Measurements from ENCODE around the gene GLB1L2.
A peak's percentile ranks its signal among the peaks of the same experiment; 100 is the strongest.

The GLB1L2 gene

DNA sequence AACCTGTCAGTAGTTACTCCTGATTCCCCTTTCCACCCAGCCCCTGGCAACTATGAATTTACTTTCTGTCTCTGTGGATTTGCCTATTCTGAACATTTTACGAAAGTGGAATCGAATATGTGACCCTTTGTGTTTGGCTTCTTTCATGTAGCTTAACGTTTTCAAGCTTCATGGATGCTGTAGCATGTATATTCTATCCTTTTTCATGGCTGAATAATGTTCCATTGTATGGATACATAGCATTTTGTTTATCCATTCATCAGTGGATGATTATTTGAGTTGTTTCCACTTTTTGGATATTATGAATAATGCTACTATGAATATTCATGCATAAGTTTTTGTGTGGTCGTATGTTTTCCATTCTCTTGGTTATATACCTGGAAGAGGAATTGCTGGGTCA lies 9.2 kb upstream of the GLB1L2 start:
- no peak for TF ChIP-seq FOXK2 (IDR thresholded peaks at IDR 0.05)
- no peak for TF ChIP-seq HDGF (IDR thresholded peaks at IDR 0.05; ENCODE audit: borderline replicate concordance)
- no peak for TF ChIP-seq FOXA1 (IDR thresholded peaks at IDR 0.05)
- no peak for TF ChIP-seq SUZ12 (IDR thresholded peaks at IDR 0.05)
- no peak for TF ChIP-seq NFRKB (IDR thresholded peaks at IDR 0.05)
- TF ChIP-seq ZNF384 (IDR thresholded peaks at IDR 0.05) = no peak
- no peak for TF ChIP-seq BHLHE40 (IDR thresholded peaks at IDR 0.05; ENCODE audit: borderline replicate concordance)
- TF ChIP-seq CTBP1 (IDR thresholded peaks at IDR 0.05; ENCODE audit: borderline replicate concordance) = no peak
- no peak for TF ChIP-seq ARNT (IDR thresholded peaks at IDR 0.05)
- TF ChIP-seq SP1 (IDR thresholded peaks at IDR 0.05) = no peak
- CTCF ChIA-PET = interaction anchor here (1.3 kb wide), 1 partner anchor 47 kb away, joined by 3 read pairs; the partner anchor contains the start of gene GLB1L3
- POLR2A ChIA-PET = no interaction called here
- no peak for DNase-seq (ENCODE audit: extremely low spot score)

DNA sequence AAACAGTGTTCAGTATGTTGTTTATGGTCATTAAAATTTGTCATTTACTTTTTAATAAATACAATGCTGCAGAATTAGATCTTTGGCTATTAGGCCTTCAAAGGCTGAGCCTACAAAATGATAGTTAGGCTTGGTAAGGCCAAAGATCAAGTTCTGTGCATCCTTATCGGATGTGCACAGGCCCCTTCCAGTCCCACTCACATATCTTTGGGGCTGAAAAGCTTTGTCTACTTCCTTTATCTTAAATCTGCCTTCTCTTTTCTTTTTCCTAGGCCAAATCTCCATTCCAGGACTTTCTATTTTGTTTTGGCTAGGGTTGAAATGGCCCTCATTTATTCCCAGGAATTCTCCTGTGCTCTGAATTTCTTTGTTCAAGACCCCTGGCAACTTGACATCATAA lies 3.4 kb upstream of the GLB1L2 start:
- DNase-seq (ENCODE audit: extremely low spot score) = no peak
- POLR2A ChIA-PET = no interaction called here
- CTCF ChIA-PET = no interaction called here
- TF ChIP-seq SP1 (IDR thresholded peaks at IDR 0.05) = no peak
- no peak for TF ChIP-seq ARNT (IDR thresholded peaks at IDR 0.05)
- no peak for TF ChIP-seq ELF4 (IDR thresholded peaks at IDR 0.05)
- TF ChIP-seq FOXM1 (IDR thresholded peaks at IDR 0.05; ENCODE audit: borderline replicate concordance) = no peak
- no peak for TF ChIP-seq FOXA1 (IDR thresholded peaks at IDR 0.05)
- no peak for TF ChIP-seq LEF1 (IDR thresholded peaks at IDR 0.05; ENCODE audit: borderline replicate concordance)
- no peak for TF ChIP-seq CTBP1 (IDR thresholded peaks at IDR 0.05; ENCODE audit: borderline replicate concordance)
- TF ChIP-seq NFRKB (IDR thresholded peaks at IDR 0.05) = no peak
- no peak for TF ChIP-seq ZNF384 (IDR thresholded peaks at IDR 0.05)
- no peak for TF ChIP-seq L3MBTL2 (conservative IDR thresholded peaks at IDR 0.05)
- no peak for TF ChIP-seq HDGF (IDR thresholded peaks at IDR 0.05; ENCODE audit: borderline replicate concordance)
- no peak for TF ChIP-seq SUZ12 (IDR thresholded peaks at IDR 0.05)
- TF ChIP-seq TARDBP (IDR thresholded peaks at IDR 0.05) = no peak
- no peak for TF ChIP-seq BHLHE40 (IDR thresholded peaks at IDR 0.05; ENCODE audit: borderline replicate concordance)
- TF ChIP-seq, protein P1, sequence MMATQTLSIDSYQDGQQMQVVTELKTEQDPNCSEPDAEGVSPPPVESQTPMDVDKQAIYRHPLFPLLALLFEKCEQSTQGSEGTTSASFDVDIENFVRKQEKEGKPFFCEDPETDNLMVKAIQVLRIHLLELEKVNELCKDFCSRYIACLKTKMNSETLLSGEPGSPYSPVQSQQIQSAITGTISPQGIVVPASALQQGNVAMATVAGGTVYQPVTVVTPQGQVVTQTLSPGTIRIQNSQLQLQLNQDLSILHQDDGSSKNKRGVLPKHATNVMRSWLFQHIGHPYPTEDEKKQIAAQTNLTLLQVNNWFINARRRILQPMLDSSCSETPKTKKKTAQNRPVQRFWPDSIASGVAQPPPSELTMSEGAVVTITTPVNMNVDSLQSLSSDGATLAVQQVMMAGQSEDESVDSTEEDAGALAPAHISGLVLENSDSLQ (IDR thresholded peaks at IDR 0.05) = no peak
- TF ChIP-seq FOXK2 (IDR thresholded peaks at IDR 0.05) = no peak

DNA sequence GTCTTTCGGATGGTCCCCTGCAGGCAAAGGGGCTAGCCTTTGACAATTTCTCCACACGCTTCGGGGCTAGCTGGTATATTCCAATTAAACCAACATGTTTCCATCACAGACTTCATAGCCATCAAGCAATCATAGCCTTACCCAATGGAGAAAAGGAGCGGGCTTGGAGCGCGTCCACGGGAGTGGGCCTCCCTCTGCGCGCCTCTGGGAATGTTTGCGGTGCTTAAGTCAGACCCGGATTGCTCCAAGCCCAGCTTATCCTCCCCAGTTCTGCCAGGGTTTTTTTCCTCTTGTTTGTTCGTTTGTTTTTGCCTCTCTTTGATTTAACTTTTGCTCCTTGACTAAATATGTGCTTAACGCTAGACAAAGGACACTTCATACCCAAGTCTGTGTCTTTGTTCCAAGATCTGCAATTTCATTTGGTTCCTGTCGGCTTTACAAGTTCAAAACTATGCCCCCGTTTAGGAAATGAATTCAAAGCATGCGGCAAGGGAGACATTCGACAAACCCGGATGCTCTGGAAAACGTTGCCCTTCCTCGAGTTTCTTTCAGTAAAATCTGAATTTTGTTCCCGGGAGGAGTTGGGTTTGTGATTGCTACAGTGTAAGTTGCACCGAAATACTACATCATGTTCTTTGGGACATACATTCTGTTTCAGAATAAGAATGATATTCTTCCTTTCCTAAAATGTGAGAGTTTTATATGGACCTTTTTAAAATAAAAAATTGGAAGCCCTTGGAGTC lies 1.0 kb upstream of the GLB1L2 start:
- ChIA-PET CTCF (no interaction called here), POLR2A (no interaction called here)
- no peak for DNase-seq (ENCODE audit: extremely low spot score)
- TF ChIP-seq FOXK2 (IDR thresholded peaks at IDR 0.05) (no peak), ARNT (IDR thresholded peaks at IDR 0.05) (no peak), CTBP1 (IDR thresholded peaks at IDR 0.05; ENCODE audit: borderline replicate concordance) (no peak), SP1 (IDR thresholded peaks at IDR 0.05) (no peak), FOXM1 (IDR thresholded peaks at IDR 0.05; ENCODE audit: borderline replicate concordance) (no peak), TARDBP (IDR thresholded peaks at IDR 0.05) (no peak), HDGF (IDR thresholded peaks at IDR 0.05; ENCODE audit: borderline replicate concordance) (no peak), ZNF384 (IDR thresholded peaks at IDR 0.05) (no peak), NFRKB (IDR thresholded peaks at IDR 0.05) (no peak), L3MBTL2 (conservative IDR thresholded peaks at IDR 0.05) (no peak), BHLHE40 (IDR thresholded peaks at IDR 0.05; ENCODE audit: borderline replicate concordance) (no peak), ELF4 (IDR thresholded peaks at IDR 0.05) (no peak), FOXA1 (IDR thresholded peaks at IDR 0.05) (no peak), LEF1 (IDR thresholded peaks at IDR 0.05; ENCODE audit: borderline replicate concordance) (no peak), SUZ12 (IDR thresholded peaks at IDR 0.05) (no peak)
- TF ChIP-seq, protein P1 (IDR thresholded peaks at IDR 0.05) = no peak

DNA sequence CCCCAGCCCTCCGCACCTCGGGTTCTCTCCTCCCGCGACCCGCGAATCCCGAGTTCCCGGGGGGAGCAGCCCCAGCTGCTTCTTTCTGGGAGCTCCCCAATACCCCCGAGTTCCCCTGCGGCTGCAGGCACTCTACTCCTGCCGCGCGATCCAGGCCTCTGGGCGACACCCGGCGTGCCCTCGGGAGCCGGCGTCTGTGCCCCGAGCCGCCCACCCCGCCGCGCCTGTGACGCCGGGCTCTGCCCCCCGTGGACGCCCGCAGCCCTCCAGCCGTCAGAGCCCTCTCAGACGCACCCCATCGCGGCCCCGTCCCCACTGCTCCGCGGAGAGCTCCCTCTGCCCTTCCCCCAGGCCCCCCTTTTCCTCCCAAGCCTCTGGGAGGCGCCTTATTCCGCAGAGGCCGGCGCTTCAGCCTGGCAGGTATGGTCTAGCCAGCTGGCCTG lies 422 bp downstream of the GLB1L2 start:
- peak; percentile 49 for DNase-seq (ENCODE audit: extremely low spot score)
- POLR2A ChIA-PET = interaction anchor here (0.6 to 0.9 kb wide), 2 partner anchors 9 to 57 kb away, joined by 3 read pairs; no protein-coding TSS in a partner anchor
- CTCF ChIA-PET = no interaction called here
- TF ChIP-seq FOXM1 (IDR thresholded peaks at IDR 0.05; ENCODE audit: borderline replicate concordance) (no peak), NFRKB (IDR thresholded peaks at IDR 0.05) (no peak), ZNF384 (IDR thresholded peaks at IDR 0.05) (no peak), FOXA1 (IDR thresholded peaks at IDR 0.05) (no peak), CTBP1 (IDR thresholded peaks at IDR 0.05; ENCODE audit: borderline replicate concordance) (no peak), ELF4 (IDR thresholded peaks at IDR 0.05) (no peak), TARDBP (IDR thresholded peaks at IDR 0.05) (no peak), BHLHE40 (IDR thresholded peaks at IDR 0.05; ENCODE audit: borderline replicate concordance) (no peak), LEF1 (IDR thresholded peaks at IDR 0.05; ENCODE audit: borderline replicate concordance) (no peak), L3MBTL2 (conservative IDR thresholded peaks at IDR 0.05) (no peak; the same call in 1 of the 2 replicates), SP1 (IDR thresholded peaks at IDR 0.05) (no peak), SUZ12 (IDR thresholded peaks at IDR 0.05) (no peak), HDGF (IDR thresholded peaks at IDR 0.05; ENCODE audit: borderline replicate concordance) (no peak), FOXK2 (IDR thresholded peaks at IDR 0.05) (no peak), ARNT (IDR thresholded peaks at IDR 0.05) (no peak)
- TF ChIP-seq, protein P1 (IDR thresholded peaks at IDR 0.05) = no peak

DNA sequence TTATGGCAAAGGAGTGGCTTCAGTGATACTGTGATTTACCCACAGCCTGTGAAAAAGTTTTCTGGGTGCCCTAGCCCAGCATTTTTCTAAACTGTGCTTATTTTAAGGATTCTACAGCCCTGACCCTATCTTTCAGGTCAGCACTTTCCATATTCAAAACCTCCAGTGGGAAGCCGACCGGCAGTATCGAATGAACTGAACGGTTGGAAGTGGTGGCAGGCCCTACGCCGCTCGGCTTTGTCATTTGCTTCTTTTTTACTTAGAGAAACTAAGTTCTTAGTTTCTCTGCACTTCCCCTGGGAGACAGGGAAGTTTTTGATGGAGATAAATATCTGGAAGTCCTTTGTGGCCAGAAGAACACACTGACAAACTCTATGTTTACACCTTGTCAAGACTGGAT lies 994 bp downstream of the GLB1L2 start:
- no peak for DNase-seq (ENCODE audit: extremely low spot score)
- no peak for TF ChIP-seq NFRKB (IDR thresholded peaks at IDR 0.05)
- no peak for TF ChIP-seq TARDBP (IDR thresholded peaks at IDR 0.05)
- no peak for TF ChIP-seq FOXA1 (IDR thresholded peaks at IDR 0.05)
- TF ChIP-seq SP1 (IDR thresholded peaks at IDR 0.05) = no peak
- no peak for TF ChIP-seq FOXK2 (IDR thresholded peaks at IDR 0.05)
- no peak for TF ChIP-seq L3MBTL2 (conservative IDR thresholded peaks at IDR 0.05)
- no peak for TF ChIP-seq ZNF384 (IDR thresholded peaks at IDR 0.05)
- no peak for TF ChIP-seq SUZ12 (IDR thresholded peaks at IDR 0.05)
- TF ChIP-seq BHLHE40 (IDR thresholded peaks at IDR 0.05; ENCODE audit: borderline replicate concordance) = no peak
- TF ChIP-seq ARNT (IDR thresholded peaks at IDR 0.05) = no peak
- no peak for TF ChIP-seq LEF1 (IDR thresholded peaks at IDR 0.05; ENCODE audit: borderline replicate concordance)
- TF ChIP-seq, protein P1 (IDR thresholded peaks at IDR 0.05) = no peak
- TF ChIP-seq CTBP1 (IDR thresholded peaks at IDR 0.05; ENCODE audit: borderline replicate concordance) = no peak
- no peak for TF ChIP-seq FOXM1 (IDR thresholded peaks at IDR 0.05; ENCODE audit: borderline replicate concordance)
- no peak for TF ChIP-seq ELF4 (IDR thresholded peaks at IDR 0.05)
- no peak for TF ChIP-seq HDGF (IDR thresholded peaks at IDR 0.05; ENCODE audit: borderline replicate concordance)
- POLR2A ChIA-PET = no interaction called here
- CTCF ChIA-PET = no interaction called here
